Liver (tissue), 3 donors: ENCODE measurements around the gene SCIN.

Source experiments
- GABPA ChIP-seq, 2 donors: IDR thresholded peaks in 1 of 2; conservative IDR thresholded peaks in 1 of 2; 2 replicates each; pipeline ENCODE4 v1.6.1; 2016; ENCODE audit warnings: antibody characterized with exemption in 2 of 2, mild to moderate bottlenecking in 1 of 2, moderate library complexity in 1 of 2
- TAF1 ChIP-seq: conservative IDR thresholded peaks from 2 replicates; pipeline ENCODE4 v1.6.1; 2016; ENCODE audit warnings: antibody characterized with exemption, mild to moderate bottlenecking
- TF ChIP-seq, protein P1 (sequence below): fragments of 150-350 bp; IDR thresholded peaks from 2 replicates; pipeline ENCODE4 v1.5.1; 2017; ENCODE audit warnings: improper control_type of control experiment, low read depth, low read length; ENCODE audit not compliant: missing input control
- TF ChIP-seq, protein P2 (sequence below): IDR thresholded peaks from 2 replicates; pipeline ENCODE4 v1.6.1; 2016; ENCODE audit warnings: antibody characterized with exemption, mild to moderate bottlenecking
- TF ChIP-seq, protein P3 (sequence below): IDR thresholded peaks from 2 replicates; pipeline ENCODE4 v1.6.1; 2016; ENCODE audit warnings: antibody characterized with exemption
- donor health status: healthy.
- donor health status: healthy.

DNA sequence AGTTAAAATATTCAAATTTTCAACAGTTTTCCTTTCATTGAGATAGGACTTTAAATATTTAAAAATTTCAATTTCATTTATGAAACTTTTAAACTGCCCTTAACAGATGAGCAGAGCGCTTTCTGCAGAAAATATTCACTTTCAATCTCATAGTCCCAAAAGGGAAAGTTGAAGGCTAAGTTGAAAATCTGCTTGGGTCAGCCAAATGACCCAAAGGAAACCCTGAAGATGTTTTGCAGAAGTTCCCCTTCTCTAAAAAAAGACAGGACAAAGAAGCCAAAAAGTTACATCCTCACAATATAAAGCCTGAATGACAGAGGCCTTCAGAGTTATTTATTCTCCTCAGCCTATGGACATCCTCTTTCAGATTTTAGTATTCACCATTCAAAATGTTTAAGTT, 17.6 kb upstream of the SCIN start:
- TF ChIP-seq, protein P1, sequence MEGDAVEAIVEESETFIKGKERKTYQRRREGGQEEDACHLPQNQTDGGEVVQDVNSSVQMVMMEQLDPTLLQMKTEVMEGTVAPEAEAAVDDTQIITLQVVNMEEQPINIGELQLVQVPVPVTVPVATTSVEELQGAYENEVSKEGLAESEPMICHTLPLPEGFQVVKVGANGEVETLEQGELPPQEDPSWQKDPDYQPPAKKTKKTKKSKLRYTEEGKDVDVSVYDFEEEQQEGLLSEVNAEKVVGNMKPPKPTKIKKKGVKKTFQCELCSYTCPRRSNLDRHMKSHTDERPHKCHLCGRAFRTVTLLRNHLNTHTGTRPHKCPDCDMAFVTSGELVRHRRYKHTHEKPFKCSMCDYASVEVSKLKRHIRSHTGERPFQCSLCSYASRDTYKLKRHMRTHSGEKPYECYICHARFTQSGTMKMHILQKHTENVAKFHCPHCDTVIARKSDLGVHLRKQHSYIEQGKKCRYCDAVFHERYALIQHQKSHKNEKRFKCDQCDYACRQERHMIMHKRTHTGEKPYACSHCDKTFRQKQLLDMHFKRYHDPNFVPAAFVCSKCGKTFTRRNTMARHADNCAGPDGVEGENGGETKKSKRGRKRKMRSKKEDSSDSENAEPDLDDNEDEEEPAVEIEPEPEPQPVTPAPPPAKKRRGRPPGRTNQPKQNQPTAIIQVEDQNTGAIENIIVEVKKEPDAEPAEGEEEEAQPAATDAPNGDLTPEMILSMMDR = no peak
- TF ChIP-seq GABPA (IDR thresholded peaks at IDR 0.05 in 1 of 2, conservative IDR thresholded peaks at IDR 0.05 in 1 of 2) = no peak
- TF ChIP-seq, protein P2, sequence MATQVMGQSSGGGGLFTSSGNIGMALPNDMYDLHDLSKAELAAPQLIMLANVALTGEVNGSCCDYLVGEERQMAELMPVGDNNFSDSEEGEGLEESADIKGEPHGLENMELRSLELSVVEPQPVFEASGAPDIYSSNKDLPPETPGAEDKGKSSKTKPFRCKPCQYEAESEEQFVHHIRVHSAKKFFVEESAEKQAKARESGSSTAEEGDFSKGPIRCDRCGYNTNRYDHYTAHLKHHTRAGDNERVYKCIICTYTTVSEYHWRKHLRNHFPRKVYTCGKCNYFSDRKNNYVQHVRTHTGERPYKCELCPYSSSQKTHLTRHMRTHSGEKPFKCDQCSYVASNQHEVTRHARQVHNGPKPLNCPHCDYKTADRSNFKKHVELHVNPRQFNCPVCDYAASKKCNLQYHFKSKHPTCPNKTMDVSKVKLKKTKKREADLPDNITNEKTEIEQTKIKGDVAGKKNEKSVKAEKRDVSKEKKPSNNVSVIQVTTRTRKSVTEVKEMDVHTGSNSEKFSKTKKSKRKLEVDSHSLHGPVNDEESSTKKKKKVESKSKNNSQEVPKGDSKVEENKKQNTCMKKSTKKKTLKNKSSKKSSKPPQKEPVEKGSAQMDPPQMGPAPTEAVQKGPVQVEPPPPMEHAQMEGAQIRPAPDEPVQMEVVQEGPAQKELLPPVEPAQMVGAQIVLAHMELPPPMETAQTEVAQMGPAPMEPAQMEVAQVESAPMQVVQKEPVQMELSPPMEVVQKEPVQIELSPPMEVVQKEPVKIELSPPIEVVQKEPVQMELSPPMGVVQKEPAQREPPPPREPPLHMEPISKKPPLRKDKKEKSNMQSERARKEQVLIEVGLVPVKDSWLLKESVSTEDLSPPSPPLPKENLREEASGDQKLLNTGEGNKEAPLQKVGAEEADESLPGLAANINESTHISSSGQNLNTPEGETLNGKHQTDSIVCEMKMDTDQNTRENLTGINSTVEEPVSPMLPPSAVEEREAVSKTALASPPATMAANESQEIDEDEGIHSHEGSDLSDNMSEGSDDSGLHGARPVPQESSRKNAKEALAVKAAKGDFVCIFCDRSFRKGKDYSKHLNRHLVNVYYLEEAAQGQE = no peak
- TF ChIP-seq, protein P3, sequence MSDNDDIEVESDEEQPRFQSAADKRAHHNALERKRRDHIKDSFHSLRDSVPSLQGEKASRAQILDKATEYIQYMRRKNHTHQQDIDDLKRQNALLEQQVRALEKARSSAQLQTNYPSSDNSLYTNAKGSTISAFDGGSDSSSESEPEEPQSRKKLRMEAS = no peak
- TF ChIP-seq TAF1 = no peak
